ENCODE results near the gene CDHR4. TPM values are rescaled to one million over a fixed set of nuclear protein-coding genes. Genes with fewer than 3 reads are reported as not detected.
"Not testable (repeated sequence)": the region's sequence is repeated elsewhere in the genome, so short reads cannot be mapped to it uniquely, and the experiment has no call there.

Gene CDHR4, protein sequence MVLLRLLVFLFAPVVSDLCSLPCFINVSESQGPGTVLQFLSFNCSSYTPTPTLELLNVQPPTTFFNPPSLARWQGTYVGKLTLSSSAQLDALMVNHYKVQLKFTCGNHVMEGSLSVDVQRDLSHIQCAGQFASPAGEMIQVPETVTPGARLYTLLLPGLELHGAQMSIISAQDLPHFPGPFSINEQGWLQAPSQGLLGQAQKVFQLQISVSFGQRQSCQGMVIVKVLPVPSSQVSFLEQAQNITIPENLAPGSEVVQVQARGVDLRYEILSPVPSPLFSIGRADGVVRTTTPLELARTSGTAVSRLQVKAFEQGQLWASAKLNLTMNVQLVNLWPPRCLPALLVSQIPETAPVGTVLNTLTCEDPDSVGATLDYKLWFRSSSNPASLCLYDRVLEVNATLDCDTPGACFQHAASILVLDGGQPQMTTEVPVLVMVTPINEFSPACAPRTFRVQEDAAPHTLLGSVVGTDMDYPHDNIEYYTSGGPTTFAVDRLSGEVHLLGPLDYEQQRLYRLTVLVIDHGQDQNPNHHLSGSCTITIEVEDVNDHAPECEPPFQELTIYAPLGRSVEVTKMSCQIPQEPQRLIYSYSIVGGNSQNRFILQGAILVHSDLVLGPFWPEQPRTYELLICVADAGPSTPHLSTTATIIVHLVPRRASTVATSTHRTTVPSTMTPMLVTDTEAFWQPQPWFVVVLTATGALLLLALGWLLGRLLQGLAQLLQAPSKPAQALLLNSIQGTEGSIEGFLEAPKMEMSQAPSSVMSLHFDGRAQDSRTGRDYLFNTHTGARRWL
- polyA plus RNA-seq (2012; ENCODE audit: insufficient read depth, insufficient read length): not detected

DNA sequence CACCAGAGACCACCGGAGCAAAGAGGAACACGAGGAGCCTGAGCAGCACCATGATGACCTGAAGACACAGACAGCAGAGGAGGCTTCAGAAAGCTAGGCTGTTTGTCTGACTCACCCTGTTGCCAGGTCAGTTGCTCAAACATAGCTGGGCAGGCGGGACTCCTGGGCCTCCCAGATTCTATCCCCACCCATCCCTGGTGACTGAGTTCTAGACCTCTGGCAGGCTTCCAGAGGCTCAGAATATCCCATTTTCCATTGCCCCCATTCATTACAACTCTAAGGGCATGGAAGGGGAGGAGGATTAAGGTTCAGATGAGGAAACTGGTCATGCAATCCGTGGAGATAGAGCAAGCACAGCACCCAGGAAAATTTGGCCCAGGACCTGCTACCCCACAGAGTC, at the start of gene CDHR4:
Gene CDHR4 (minus strand): TSS at position 113 of the 400 bp plus-strand sequence. CDS start 61 bp downstream, at position 52.
- no peak for DNase-seq (ENCODE audit: low read depth, low spot score)
- no peak within 1 kb of the TSS for H3K4me3 ChIP-seq (ENCODE audit: low read length)

DNA sequence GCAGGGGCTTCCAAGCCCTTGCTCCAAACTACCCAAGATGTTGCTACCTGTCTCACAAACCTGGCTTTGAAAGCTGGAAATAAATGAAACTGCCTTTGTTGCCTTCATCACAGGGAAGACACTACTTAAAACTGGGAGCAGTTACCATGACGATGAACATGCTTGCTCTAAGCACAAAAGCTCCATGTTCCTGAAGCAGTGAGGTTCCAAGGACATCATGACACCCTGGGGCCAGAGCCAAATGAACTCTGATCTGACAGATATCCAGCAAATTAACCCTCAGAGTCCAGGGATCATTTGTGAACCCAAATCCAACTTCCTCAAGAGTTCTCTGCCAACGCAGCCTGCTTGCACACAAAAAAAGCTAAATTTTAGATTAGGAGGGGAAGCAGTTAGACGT, 46.0 kb upstream of the CDHR4 start:
- no peak for DNase-seq (ENCODE audit: low read depth, low spot score)
- no peak overlapping the region for H3K4me3 ChIP-seq (ENCODE audit: low read length)

DNA sequence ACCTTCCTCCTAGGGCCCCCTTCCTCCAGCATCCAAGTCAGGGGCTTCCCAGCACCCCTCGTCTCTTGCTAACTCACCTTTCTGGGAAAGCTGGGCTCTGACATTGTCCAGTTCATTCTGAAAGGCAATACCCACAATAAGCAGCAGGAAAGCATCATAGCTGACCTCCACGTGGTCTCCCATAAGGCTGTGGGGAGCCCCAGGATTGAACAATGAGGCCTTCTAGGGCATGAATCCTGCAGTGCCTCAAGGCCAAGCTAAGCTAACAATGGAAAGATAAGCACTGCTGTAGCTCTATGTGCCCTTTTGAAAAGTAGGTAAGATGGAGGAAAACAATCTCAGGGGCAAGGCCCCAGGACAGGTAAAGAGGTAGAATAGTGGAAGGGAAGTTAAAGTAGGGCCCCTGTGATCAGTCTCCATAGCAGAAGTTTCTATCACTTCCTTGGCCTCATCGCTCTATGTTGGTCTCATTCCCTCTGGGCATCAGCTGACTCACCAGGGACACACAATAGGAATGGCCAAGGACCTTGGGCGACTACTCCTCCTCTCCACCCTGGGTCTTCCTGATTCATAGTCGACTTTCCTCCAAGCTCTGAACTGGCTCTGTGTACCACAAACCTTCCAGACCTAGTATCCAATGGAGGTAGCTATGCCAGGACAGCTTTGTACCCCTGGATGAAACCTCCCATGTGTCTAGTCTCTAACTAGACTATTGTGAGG, 45.0 kb upstream of the CDHR4 start:
- no peak overlapping the region for H3K4me3 ChIP-seq (ENCODE audit: low read length)
- DNase-seq (ENCODE audit: low read depth, low spot score): no peak

DNA sequence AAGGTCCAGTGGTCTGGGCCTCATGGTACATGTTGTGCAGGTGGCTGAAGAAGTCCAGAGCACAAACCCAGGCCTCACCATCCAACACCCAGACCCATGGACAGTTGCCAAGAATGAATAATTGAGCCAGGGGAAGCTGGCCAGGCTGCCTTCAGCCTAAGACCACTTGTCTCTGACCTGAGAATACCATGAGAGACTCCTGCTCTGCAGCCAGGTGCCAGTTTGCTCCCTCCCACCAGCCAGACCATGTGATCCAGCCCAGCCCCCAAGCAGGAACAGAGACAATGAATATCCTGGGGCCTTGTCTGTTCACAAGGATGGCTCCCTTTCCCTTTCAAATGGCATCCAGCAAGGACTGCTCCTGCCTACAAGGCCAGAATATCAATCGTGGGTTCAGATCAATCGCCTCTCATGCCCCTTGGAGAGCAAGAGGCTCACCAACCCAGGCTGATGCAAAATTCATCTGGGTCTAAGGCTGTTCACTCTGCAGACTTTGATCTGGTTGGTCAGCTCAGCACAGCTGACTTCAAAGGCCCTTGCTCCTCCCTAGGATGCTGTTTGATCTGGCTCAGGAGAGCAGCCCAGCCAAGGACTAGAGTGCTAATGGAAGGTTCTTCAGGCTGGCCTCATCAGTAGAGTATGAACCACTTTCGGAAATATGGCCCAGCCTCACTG, 43.3 kb upstream of the CDHR4 start:
- no peak overlapping the region for H3K4me3 ChIP-seq (ENCODE audit: low read length)
- DNase-seq (ENCODE audit: low read depth, low spot score): peak; percentile 38

GRCh38 chr3:49841806-49842205, 42.1 kb upstream of the CDHR4 start:
- DNase-seq (ENCODE audit: low read depth, low spot score): no peak
- H3K4me3 ChIP-seq (ENCODE audit: low read length): no peak overlapping the region

DNA sequence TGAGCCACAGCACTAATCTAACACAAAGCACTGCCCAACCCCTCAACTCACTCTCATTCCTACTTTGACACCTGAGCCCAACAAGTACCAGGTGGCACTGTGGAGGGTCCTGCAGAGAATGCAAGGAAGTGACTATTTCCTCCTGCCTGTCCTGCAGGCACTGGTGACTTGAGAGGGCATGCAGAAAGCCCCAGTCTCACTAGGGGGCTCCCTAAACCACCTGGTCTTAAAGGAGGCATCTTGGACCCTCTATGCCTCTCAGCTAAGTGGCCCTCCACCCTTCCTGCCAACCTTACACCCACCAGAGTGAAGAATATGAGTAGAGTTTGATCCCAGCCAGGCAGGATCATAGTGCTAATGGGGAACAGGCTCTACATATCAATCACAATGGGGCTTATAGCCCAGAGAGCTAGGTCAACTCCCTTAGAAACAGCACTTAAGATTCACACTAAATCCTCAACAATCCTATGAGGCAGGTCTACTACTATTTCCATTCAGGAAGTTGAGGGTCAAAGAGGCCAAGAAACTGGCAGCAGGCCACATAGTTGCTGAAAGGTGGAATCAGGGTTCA, 41.5 kb upstream of the CDHR4 start:
- H3K4me3 ChIP-seq (ENCODE audit: low read length): no peak overlapping the region
- peak; percentile 43 for DNase-seq (ENCODE audit: low read depth, low spot score)

GRCh38 chr3:49840388-49840787, 40.7 kb upstream of the CDHR4 start:
- no peak overlapping the region for H3K4me3 ChIP-seq (ENCODE audit: low read length)
- no peak for DNase-seq (ENCODE audit: low read depth, low spot score)

- H3K4me3 ChIP-seq (ENCODE audit: low read length): no peak overlapping the region
- DNase-seq (ENCODE audit: low read depth, low spot score): peak; percentile 72
Observed at GRCh38 chr3:49839193-49839809, 39.6 kb upstream of the CDHR4 start.

DNA sequence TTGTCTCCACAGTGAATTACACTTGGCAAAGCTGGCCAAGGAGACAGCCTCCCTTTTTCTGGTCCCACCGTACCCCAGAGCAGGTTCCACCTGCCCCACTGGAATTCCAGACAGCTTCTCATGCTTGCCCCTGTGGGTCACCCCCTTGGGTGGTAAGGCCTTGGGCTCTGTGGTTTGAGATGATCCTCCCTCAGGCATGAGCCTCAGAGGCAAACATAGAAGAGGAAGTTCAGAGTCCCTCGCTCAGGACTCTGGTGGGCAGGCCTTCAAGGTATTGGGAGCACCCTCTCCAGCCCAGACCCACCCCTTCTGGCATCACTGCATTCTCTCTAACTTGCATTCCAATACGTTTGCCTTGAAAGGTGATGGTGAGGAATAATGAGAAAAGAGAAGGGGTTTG, 31.7 kb upstream of the CDHR4 start:
- H3K4me3 ChIP-seq (ENCODE audit: low read length): no peak overlapping the region
- DNase-seq (ENCODE audit: low read depth, low spot score): no peak

- H3K4me3 ChIP-seq (ENCODE audit: low read length): no peak overlapping the region
- no peak for DNase-seq (ENCODE audit: low read depth, low spot score)
Observed at GRCh38 chr3:49826016-49826415, 26.3 kb upstream of the CDHR4 start.

GRCh38 chr3:49823131-49823530, 23.5 kb upstream of the CDHR4 start:
- not testable (repeated sequence) for H3K4me3 ChIP-seq (ENCODE audit: low read length); DNase-seq (ENCODE audit: low read depth, low spot score)

DNA sequence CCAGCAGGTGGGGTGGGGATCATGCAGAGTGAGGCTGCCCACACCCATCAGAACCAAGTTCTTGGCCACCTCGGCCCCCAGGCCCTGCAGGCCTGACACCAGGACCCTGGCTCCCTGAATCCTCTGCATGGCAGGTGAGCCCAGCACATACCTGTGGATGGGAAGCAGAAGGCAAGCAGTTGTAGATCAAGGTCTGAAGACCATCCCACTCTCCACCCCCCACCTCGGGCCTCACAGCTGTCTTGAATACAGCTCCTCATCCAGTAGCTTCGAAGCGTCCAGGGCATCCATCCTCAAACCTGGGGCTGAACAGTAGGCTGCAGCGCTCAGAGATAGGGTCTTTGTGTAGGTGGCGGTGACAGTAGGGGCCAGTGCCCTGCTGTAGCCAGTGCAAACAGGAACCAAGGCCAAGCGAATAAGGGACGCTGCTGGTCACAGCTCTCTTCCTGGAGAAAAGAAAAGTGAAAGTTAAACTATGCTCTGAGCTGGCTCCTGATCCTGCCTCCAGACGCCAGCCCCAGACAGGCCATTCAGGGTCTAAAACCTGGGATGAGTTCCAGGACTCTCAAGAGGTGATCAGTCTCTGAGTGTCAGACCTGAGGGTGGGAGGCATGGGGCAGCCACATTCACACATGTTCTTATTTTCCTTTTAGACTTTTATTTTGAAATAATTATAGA, 14.0 kb upstream of the CDHR4 start, which contains the start of gene UBA7:
Gene UBA7 (minus strand): TSS at position 457 of the 678 bp plus-strand sequence. CDS start 166 bp downstream, at position 291.
- no peak for DNase-seq (ENCODE audit: low read depth, low spot score)

GRCh38 chr3:49812916-49813496, 13.3 kb upstream of the CDHR4 start:
- no peak overlapping the region for H3K4me3 ChIP-seq (ENCODE audit: low read length)
- DNase-seq (ENCODE audit: low read depth, low spot score): no peak

More for the DNA sequence above, 14.0 kb upstream of the CDHR4 start, which contains the start of gene UBA7:
- H3K4me3 ChIP-seq (ENCODE audit: low read length): peak within 1 kb of the TSS; percentile 34

GRCh38 chr3:49807431-49808114, 7.9 kb upstream of the CDHR4 start:
- H3K4me3 ChIP-seq (ENCODE audit: low read length): no peak overlapping the region

DNA sequence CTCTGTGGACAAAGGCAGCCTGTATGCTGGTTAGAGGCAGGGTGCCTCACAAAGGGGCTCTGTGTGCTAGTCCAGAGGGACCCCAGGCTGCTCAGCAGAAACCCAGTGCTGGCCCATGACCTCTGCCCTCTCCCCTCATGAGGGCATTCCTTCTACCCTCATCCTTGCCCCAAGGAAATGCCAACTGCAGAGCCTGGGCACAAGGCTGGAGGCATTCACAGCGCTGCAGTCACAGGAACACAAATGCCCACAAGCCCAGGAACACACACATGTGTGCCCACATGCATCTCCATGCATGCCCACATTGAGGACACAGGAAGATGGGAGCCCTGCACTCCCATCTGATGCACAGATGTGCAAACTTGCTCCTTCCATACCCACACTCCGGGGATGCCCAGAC, 7.2 kb upstream of the CDHR4 start:
- H3K4me3 ChIP-seq (ENCODE audit: low read length): peak overlapping the region; percentile 17

More at GRCh38 chr3:49807431-49808114, 7.9 kb upstream of the CDHR4 start:
- DNase-seq (ENCODE audit: low read depth, low spot score): no peak

GRCh38 chr3:49805897-49806701, 6.4 kb upstream of the CDHR4 start:
- peak; percentile 75 for DNase-seq (ENCODE audit: low read depth, low spot score)
- H3K4me3 ChIP-seq (ENCODE audit: low read length): peak overlapping the region; percentile 17

More for the DNA sequence above, 7.2 kb upstream of the CDHR4 start:
- no peak for DNase-seq (ENCODE audit: low read depth, low spot score)
